ENCODE data around the gene ZNF630. TPM values are rescaled to one million over a fixed set of nuclear protein-coding genes. Genes with fewer than 3 reads are reported as not detected.
"Not testable (repeated sequence)": the region's sequence is repeated elsewhere in the genome, so short reads cannot be mapped to it uniquely, and the experiment has no call there.

The ZNF630 gene
- total RNA-seq, 1 experiment from 2014 or later = 4.4 TPM

- H3K4me3 ChIP-seq (ENCODE audit: low read length); H3K9me2 ChIP-seq (replicated peaks; ENCODE audit: low read length); H3K9ac ChIP-seq (ENCODE audit: low read length); H3K27me3 ChIP-seq (ENCODE audit: low read length); H3K4me1 ChIP-seq (ENCODE audit: insufficient read depth, low read length); H3K27ac ChIP-seq (ENCODE audit: low read length); BruUV-seq (replicated peaks); DNase-seq; H3K79me2 ChIP-seq (ENCODE audit: low read length); CTCF ChIA-PET; H2AFZ ChIP-seq (ENCODE audit: low read length); H3K36me3 ChIP-seq (ENCODE audit: low read depth, low read length); ATAC-seq; H3K9me3 ChIP-seq (ENCODE audit: low read length); H4K20me1 ChIP-seq (ENCODE audit: low read length); H3F3A ChIP-seq (ENCODE audit: low read length, unreplicated experiment); H3K4me2 ChIP-seq (ENCODE audit: low read length); POLR2A ChIA-PET (ENCODE audit: unreplicated experiment): not testable (repeated sequence)
- intact Hi-C loops (cut with micrococcal nuclease) = loop anchor here (10.0 kb wide), 1 partner anchor 365 kb away; the partner anchor contains the start of genes ELK1 and UXT
These were observed 51.5 kb downstream of the ZNF630 start for GRCh38 chrX:48019892-48020291.

- H3K4me2 ChIP-seq (ENCODE audit: low read length); CTCF ChIA-PET; H3K27ac ChIP-seq (ENCODE audit: low read length): not testable (repeated sequence)
These were observed 54.7 kb downstream of the ZNF630 start for GRCh38 chrX:48016583-48017310.

GRCh38 chrX:48009445-48009960, 61.9 kb downstream of the ZNF630 start:
- H3K27me3 ChIP-seq (ENCODE audit: low read length); H2AFZ ChIP-seq (ENCODE audit: low read length); intact Hi-C loops (cut with micrococcal nuclease); H4K20me1 ChIP-seq (ENCODE audit: low read length); H3K36me3 ChIP-seq (ENCODE audit: low read depth, low read length); BruUV-seq (replicated peaks); H3K27ac ChIP-seq (ENCODE audit: low read length); H3K79me2 ChIP-seq (ENCODE audit: low read length); H3K9me2 ChIP-seq (replicated peaks; ENCODE audit: low read length); H3K4me2 ChIP-seq (ENCODE audit: low read length); POLR2A ChIA-PET (ENCODE audit: unreplicated experiment); DNase-seq; H3K4me1 ChIP-seq (ENCODE audit: insufficient read depth, low read length); H3K4me3 ChIP-seq (ENCODE audit: low read length); CTCF ChIA-PET; H3F3A ChIP-seq (ENCODE audit: low read length, unreplicated experiment); ATAC-seq; H3K9me3 ChIP-seq (ENCODE audit: low read length); H3K9ac ChIP-seq (ENCODE audit: low read length): not testable (repeated sequence)

More at GRCh38 chrX:48016583-48017310, 54.7 kb downstream of the ZNF630 start:
- H3F3A ChIP-seq (ENCODE audit: low read length, unreplicated experiment); POLR2A ChIA-PET (ENCODE audit: unreplicated experiment); H3K4me3 ChIP-seq (ENCODE audit: low read length); H3K4me1 ChIP-seq (ENCODE audit: insufficient read depth, low read length); H3K9me3 ChIP-seq (ENCODE audit: low read length); H3K36me3 ChIP-seq (ENCODE audit: low read depth, low read length); DNase-seq; H3K79me2 ChIP-seq (ENCODE audit: low read length); H3K9ac ChIP-seq (ENCODE audit: low read length); H3K9me2 ChIP-seq (replicated peaks; ENCODE audit: low read length); H3K27me3 ChIP-seq (ENCODE audit: low read length); BruUV-seq (replicated peaks); H2AFZ ChIP-seq (ENCODE audit: low read length); H4K20me1 ChIP-seq (ENCODE audit: low read length); ATAC-seq; intact Hi-C loops (cut with micrococcal nuclease): not testable (repeated sequence)

Other genes starting within 250 kb of the ZNF630 start
- 4.4 and 9.5 TPM in 2 replicates for gene ZNF81, start 234.7 kb downstream of the ZNF630 start, total RNA-seq (2014; rRNA removed)
- 1.2 and 3.8 TPM in 2 replicates for gene ZNF182, start 67.7 kb downstream of the ZNF630 start, total RNA-seq (2014; rRNA removed)
- gene SPACA5, start 64.7 kb downstream of the ZNF630 start, total RNA-seq (2014; rRNA removed) = not detected in 2 replicates
- not detected in 2 replicates for gene SPACA5B, start 59.0 kb upstream of the ZNF630 start, total RNA-seq (2014; rRNA removed)
- gene SSX5, start 125.2 kb upstream of the ZNF630 start, total RNA-seq (2014; rRNA removed) = not detected in 2 replicates
- not detected in 2 replicates for gene SSX1, start 183.8 kb upstream of the ZNF630 start, total RNA-seq (2014; rRNA removed)

All from PC-3 (cell line).